WERI-Rb-1 (cell line): ENCODE results near the gene DMRTA1.

Source experiments
- DNase-seq: peaks from one replicate; pipeline ENCODE4 v3.0.0-alpha.2; 2020
- H3K27ac ChIP-seq: fragments of 250-450 bp; sonication (Bioruptor Pico); 2 replicates; pipeline ENCODE4 v1.5.1; 2020; ENCODE audit warnings: mild to moderate bottlenecking, moderate library complexity
- H3K27me3 ChIP-seq: fragments of 250-450 bp; sonication (Bioruptor Pico); 2 replicates; pipeline ENCODE4 v1.5.1; 2021; ENCODE audit warnings: mild to moderate bottlenecking, low read depth, moderate library complexity; ENCODE audit not compliant: insufficient read depth, severe bottlenecking
- H3K36me3 ChIP-seq: fragments of 250-450 bp; sonication (Bioruptor Pico); 2 replicates; pipeline ENCODE4 v1.5.1; 2020; ENCODE audit warnings: mild to moderate bottlenecking, moderate library complexity
- H3K4me3 ChIP-seq: 2 replicates; pipeline ENCODE4 v1.5.1; 2011; ENCODE audit warnings: low read depth, mild to moderate bottlenecking, control low read depth, low read length
- H3K9me3 ChIP-seq: fragments of 250-450 bp; sonication (Bioruptor Pico); 2 replicates; pipeline ENCODE4 v1.5.1; 2021; ENCODE audit warnings: mild to moderate bottlenecking, moderate library complexity; ENCODE audit not compliant: severe bottlenecking
- CTCF ChIP-seq: IDR thresholded peaks from 2 replicates; pipeline ENCODE4 v1.5.1; 2011; ENCODE audit warnings: low read depth, mild to moderate bottlenecking, control low read depth, inconsistent platforms, low read length

Gene DMRTA1

GRCh38 chr9:22446589-22446949, at the start of gene DMRTA1:
DMRTA1 (plus strand) TSS chr9:22446824; CDS start chr9:22447066, 242 bp downstream.
- Histone ChIP-seq H3K9me3 (no peaks in the 10 kb centered on the region), H3K4me3 (peak within 1 kb of the TSS; percentile 40), H3K36me3 (no peaks in the 10 kb centered on the region), H3K27me3 (peaks cover 56% of the 10 kb centered on the region), H3K27ac (no peak within 1 kb of the TSS)
- peak; percentile 59 for DNase-seq
- TF ChIP-seq CTCF = no peak

DNA sequence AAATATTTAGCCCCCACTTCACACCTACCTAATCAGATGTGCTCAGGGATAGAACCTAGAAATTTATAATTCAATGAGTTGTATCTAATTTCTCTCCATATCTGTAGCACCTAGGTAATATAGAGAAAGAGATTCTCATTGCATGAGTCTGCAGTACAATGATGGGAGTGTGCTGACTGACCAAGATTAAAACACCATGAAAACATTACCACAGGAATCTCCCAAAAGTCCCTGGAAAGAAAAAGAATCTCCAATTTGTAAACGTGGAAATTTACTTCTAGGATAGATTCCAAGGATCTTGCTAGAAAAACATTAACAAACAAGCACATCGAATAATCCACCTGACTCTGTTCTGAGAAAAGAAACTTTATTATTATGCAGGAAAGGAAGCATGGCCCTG, 45.0 kb upstream of the DMRTA1 start:
- DNase-seq = no peak
- H3K9me3 ChIP-seq = no peaks in the 10 kb centered on the region
- peaks cover 2% of the 10 kb centered on the region for H3K27me3 ChIP-seq
- no peak overlapping the region for H3K4me3 ChIP-seq
- no peak overlapping the region for H3K27ac ChIP-seq
- H3K36me3 ChIP-seq = no peaks in the 10 kb centered on the region
- no peak for TF ChIP-seq CTCF

GRCh38 chr9:22405869-22406659, 40.6 kb upstream of the DMRTA1 start:
- Histone ChIP-seq H3K9me3 (no peaks in the 10 kb centered on the region), H3K4me3 (no peak overlapping the region), H3K27ac (no peak overlapping the region), H3K36me3 (no peaks in the 10 kb centered on the region), H3K27me3 (peaks cover 4% of the 10 kb centered on the region)
- DNase-seq = no peak
- TF ChIP-seq CTCF = no peak

DNA sequence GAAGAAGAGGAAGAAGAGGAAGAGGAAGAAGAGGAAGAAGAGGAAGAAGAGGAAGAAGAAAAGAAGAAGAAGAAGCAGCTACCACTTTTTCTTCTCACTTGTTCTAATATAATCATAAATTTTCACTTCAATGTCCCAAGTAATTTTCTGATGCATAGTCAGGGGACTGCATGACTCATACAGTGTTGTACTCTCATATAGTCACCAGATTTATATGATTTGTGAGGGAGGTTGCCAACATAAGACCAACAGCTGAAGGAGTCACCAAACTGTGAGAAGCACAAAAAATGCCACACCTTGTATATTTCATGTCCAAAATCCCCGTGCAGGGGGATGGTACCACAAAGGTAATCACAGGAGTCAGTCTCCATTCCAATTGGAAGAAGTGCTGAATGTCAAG, 32.7 kb upstream of the DMRTA1 start:
- no peak overlapping the region for H3K27ac ChIP-seq
- no peaks in the 10 kb centered on the region for H3K36me3 ChIP-seq
- no peaks in the 10 kb centered on the region for H3K9me3 ChIP-seq
- TF ChIP-seq CTCF = no peak
- DNase-seq = no peak
- no peak overlapping the region for H3K4me3 ChIP-seq
- H3K27me3 ChIP-seq = peaks cover 5% of the 10 kb centered on the region

- no peak for DNase-seq
- Histone ChIP-seq H3K4me3 (no peak overlapping the region), H3K36me3 (no peaks in the 10 kb centered on the region), H3K27ac (no peak overlapping the region), H3K27me3 (peaks cover 5% of the 10 kb centered on the region), H3K9me3 (no peaks in the 10 kb centered on the region)
- no peak for TF ChIP-seq CTCF
Observed at GRCh38 chr9:22415941-22416691, 30.5 kb upstream of the DMRTA1 start.
